ENCODE results near the gene SART1. TPM values are rescaled to one million over a fixed set of nuclear protein-coding genes. Genes with fewer than 3 reads are reported as not detected.

Gene SART1
- polyA plus RNA-seq, 1 donor from 2014 or later, result 34.9 TPM

DNA sequence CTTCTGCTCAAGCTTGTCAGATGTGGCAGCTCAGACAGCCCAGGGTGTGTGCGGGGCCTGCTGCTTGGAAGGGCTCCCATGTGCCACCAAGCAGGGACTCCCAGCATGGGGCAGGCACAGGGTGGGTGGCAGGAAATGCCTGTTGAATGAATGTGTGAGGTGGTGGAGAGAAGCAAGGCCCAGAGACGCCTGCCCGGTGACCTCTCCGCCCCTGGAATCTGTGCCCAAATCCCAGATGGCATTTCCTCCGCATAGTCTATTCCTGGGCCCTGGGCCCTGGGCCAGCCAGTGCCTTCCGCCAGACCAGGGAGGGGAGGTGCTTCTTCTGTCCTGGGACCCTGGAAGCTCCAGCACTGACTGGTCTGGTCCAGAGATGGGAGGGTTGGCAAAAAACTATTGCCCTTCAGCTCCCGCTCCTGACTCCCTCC lies 53.9 kb downstream of the SART1 start:
- Histone ChIP-seq H4K20me1 (ENCODE audit: insufficient read depth) (no peaks in the 10 kb centered on the region), H3K79me2 (replicated peaks; ENCODE audit: insufficient read depth, low read length) (no peaks in the 10 kb centered on the region), H3K4me2 (ENCODE audit: low read length) (no peak overlapping the region), H3K36me3 (ENCODE audit: insufficient read depth, low read length) (no peaks in the 10 kb centered on the region), H3F3A (ENCODE audit: insufficient read depth, low read length, poor library complexity, severe bottlenecking) (no peaks in the 10 kb centered on the region), H3K9ac (ENCODE audit: low read length) (no peak overlapping the region), H3K4me3 (ENCODE audit: low read length) (no peak overlapping the region), H2AFZ (ENCODE audit: low read depth, low read length) (no peak overlapping the region), H3K27ac (ENCODE audit: low read length) (no peak overlapping the region), H3K9me3 (ENCODE audit: low read length) (no peaks in the 10 kb centered on the region), H3K27me3 (ENCODE audit: insufficient read depth, low read depth, low read length) (peaks cover 15% of the 10 kb centered on the region), H3K9me2 (ENCODE audit: insufficient read depth, low read length) (no peaks in the 10 kb centered on the region)
- TF ChIP-seq TAF1 (IDR thresholded peaks at IDR 0.05; ENCODE audit: low read depth), result no peak
- TF ChIP-seq, protein P1, sequence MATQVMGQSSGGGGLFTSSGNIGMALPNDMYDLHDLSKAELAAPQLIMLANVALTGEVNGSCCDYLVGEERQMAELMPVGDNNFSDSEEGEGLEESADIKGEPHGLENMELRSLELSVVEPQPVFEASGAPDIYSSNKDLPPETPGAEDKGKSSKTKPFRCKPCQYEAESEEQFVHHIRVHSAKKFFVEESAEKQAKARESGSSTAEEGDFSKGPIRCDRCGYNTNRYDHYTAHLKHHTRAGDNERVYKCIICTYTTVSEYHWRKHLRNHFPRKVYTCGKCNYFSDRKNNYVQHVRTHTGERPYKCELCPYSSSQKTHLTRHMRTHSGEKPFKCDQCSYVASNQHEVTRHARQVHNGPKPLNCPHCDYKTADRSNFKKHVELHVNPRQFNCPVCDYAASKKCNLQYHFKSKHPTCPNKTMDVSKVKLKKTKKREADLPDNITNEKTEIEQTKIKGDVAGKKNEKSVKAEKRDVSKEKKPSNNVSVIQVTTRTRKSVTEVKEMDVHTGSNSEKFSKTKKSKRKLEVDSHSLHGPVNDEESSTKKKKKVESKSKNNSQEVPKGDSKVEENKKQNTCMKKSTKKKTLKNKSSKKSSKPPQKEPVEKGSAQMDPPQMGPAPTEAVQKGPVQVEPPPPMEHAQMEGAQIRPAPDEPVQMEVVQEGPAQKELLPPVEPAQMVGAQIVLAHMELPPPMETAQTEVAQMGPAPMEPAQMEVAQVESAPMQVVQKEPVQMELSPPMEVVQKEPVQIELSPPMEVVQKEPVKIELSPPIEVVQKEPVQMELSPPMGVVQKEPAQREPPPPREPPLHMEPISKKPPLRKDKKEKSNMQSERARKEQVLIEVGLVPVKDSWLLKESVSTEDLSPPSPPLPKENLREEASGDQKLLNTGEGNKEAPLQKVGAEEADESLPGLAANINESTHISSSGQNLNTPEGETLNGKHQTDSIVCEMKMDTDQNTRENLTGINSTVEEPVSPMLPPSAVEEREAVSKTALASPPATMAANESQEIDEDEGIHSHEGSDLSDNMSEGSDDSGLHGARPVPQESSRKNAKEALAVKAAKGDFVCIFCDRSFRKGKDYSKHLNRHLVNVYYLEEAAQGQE (IDR thresholded peaks at IDR 0.05; ENCODE audit: borderline replicate concordance), result no peak
- TF ChIP-seq, protein P2, sequence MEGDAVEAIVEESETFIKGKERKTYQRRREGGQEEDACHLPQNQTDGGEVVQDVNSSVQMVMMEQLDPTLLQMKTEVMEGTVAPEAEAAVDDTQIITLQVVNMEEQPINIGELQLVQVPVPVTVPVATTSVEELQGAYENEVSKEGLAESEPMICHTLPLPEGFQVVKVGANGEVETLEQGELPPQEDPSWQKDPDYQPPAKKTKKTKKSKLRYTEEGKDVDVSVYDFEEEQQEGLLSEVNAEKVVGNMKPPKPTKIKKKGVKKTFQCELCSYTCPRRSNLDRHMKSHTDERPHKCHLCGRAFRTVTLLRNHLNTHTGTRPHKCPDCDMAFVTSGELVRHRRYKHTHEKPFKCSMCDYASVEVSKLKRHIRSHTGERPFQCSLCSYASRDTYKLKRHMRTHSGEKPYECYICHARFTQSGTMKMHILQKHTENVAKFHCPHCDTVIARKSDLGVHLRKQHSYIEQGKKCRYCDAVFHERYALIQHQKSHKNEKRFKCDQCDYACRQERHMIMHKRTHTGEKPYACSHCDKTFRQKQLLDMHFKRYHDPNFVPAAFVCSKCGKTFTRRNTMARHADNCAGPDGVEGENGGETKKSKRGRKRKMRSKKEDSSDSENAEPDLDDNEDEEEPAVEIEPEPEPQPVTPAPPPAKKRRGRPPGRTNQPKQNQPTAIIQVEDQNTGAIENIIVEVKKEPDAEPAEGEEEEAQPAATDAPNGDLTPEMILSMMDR (IDR thresholded peaks at IDR 0.05; ENCODE audit: poor library complexity, severe bottlenecking), result no peak
- TF ChIP-seq RAD21 (conservative IDR thresholded peaks at IDR 0.05), result no peak

DNA sequence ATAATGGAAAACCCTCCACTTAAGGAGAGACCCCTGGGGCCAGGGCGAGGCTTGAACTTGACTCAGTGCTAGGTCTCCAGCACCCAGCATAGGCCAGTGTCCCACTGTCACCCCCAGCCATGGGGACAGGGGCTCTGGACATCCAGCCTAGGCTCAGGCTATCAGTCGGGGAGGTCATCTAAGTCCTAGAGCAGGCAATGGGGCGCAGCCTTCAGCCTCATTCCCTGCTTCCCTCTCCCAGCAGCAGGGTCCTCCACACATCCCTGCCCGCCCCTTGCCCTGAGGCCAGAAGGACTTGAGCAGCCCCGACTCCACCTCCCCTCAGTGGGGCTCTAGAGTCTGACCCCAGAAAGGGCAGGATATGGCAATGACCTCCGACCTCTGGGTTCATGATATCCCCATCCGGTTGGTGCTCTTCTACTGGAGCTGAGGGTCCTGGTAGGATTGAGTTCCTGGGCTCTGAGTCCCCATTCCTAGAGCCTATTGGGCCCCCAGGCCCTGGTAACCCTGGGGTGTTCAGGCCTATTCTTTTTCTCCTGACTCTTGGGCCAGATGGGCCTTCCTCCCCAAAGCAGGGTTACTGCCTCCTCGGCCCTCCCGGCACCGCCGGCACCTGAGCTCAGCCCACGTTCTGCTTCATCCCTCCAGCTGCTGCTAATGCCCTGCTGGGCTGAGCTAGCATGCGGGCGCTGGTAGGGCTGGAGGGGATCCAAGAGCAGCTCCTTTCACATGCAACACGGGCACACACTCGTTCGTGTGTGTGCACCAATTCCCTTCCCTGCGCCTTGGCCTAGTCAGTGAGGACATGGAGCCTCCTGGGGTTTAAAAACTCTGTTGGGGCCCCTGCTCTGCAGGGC lies 54.6 kb downstream of the SART1 start:
- TF ChIP-seq, protein P2 (IDR thresholded peaks at IDR 0.05; ENCODE audit: poor library complexity, severe bottlenecking), result no peak
- TF ChIP-seq EP300 (conservative IDR thresholded peaks at IDR 0.05; ENCODE audit: poor library complexity, severe bottlenecking) (no peak), EZH2 (IDR thresholded peaks at IDR 0.05; ENCODE audit: borderline replicate concordance, insufficient read depth, low read length, poor library complexity, severe bottlenecking) (no peak), TAF1 (IDR thresholded peaks at IDR 0.05; ENCODE audit: low read depth) (no peak), MXI1 (conservative IDR thresholded peaks at IDR 0.05; ENCODE audit: poor library complexity, severe bottlenecking) (no peak), POLR2AphosphoS5 (IDR thresholded peaks at IDR 0.05) (no peak)
- no peak overlapping the region for H2AFZ ChIP-seq (ENCODE audit: low read depth, low read length)
- no peak overlapping the region for H3K4me2 ChIP-seq (ENCODE audit: low read length)

More for the DNA sequence above, 54.6 kb downstream of the SART1 start:
- no peaks in the 10 kb centered on the region for H3F3A ChIP-seq (ENCODE audit: insufficient read depth, low read length, poor library complexity, severe bottlenecking)
- H3K9me3 ChIP-seq (ENCODE audit: low read length), result no peaks in the 10 kb centered on the region
- H3K36me3 ChIP-seq (ENCODE audit: insufficient read depth, low read length), result no peaks in the 10 kb centered on the region
- no peak overlapping the region for H3K27ac ChIP-seq (ENCODE audit: low read length)
- peaks cover 15% of the 10 kb centered on the region for H3K27me3 ChIP-seq (ENCODE audit: insufficient read depth, low read depth, low read length)
- H3K4me3 ChIP-seq (ENCODE audit: low read length), result no peak overlapping the region
- no peaks in the 10 kb centered on the region for H3K9me2 ChIP-seq (ENCODE audit: insufficient read depth, low read length)
- no peaks in the 10 kb centered on the region for H3K79me2 ChIP-seq (replicated peaks; ENCODE audit: insufficient read depth, low read length)
- no peak overlapping the region for H3K9ac ChIP-seq (ENCODE audit: low read length)
- H4K20me1 ChIP-seq (ENCODE audit: insufficient read depth), result no peaks in the 10 kb centered on the region
